ENCODE measurements around the gene LPGAT1.
"Not testable (repeated sequence)": the region's sequence is repeated elsewhere in the genome, so short reads cannot be mapped to it uniquely, and the experiment has no call there.

The LPGAT1 gene

GRCh38 chr1:211830328-211831142 lies at the start of gene LPGAT1:
LPGAT1 (minus strand) TSS chr1:211830763; CDS start chr1:211829296, 1,467 bp downstream.
- peak; percentile 64 for DNase-seq

GRCh38 chr1:211879475-211879874 lies 48.9 kb upstream of the LPGAT1 start:
- DNase-seq, result no peak

GRCh38 chr1:211876851-211877590 lies 46.5 kb upstream of the LPGAT1 start:
- no peak for DNase-seq

- DNase-seq, result no peak
Measured at GRCh38 chr1:211875541-211875940, 45.0 kb upstream of the LPGAT1 start.

GRCh38 chr1:211874521-211875347 lies 44.2 kb upstream of the LPGAT1 start:
- no peak for DNase-seq

GRCh38 chr1:211873731-211874130 lies 43.2 kb upstream of the LPGAT1 start:
- DNase-seq, result not testable (repeated sequence)

- DNase-seq, result no peak
Measured at GRCh38 chr1:211870156-211870555, 39.6 kb upstream of the LPGAT1 start.

GRCh38 chr1:211865180-211865579 lies 34.6 kb upstream of the LPGAT1 start:
- no peak for DNase-seq

- DNase-seq, result no peak
Measured at GRCh38 chr1:211859405-211859804, 28.8 kb upstream of the LPGAT1 start.

GRCh38 chr1:211851174-211851573 lies 20.6 kb upstream of the LPGAT1 start:
- no peak for DNase-seq

- no peak for DNase-seq
Measured at GRCh38 chr1:211843507-211844298, 13.1 kb upstream of the LPGAT1 start.

GRCh38 chr1:211843018-211843417 lies 12.5 kb upstream of the LPGAT1 start:
- DNase-seq, result no peak

GRCh38 chr1:211842518-211842917 lies 12.0 kb upstream of the LPGAT1 start:
- no peak for DNase-seq

- no peak for DNase-seq
Measured at GRCh38 chr1:211839106-211839505, 8.5 kb upstream of the LPGAT1 start.

- DNase-seq, result no peak
Measured at GRCh38 chr1:211833174-211833820, 2.7 kb upstream of the LPGAT1 start.

GRCh38 chr1:211832661-211833060 lies 2.1 kb upstream of the LPGAT1 start:
- DNase-seq, result no peak

- no peak for DNase-seq
Measured at GRCh38 chr1:211831558-211832323, 1.2 kb upstream of the LPGAT1 start.

GRCh38 chr1:211830055-211830327 lies 572 bp downstream of the LPGAT1 start:
- no peak for DNase-seq

GRCh38 chr1:211829343-211830054 lies 1.1 kb downstream of the LPGAT1 start:
- no peak for DNase-seq

GRCh38 chr1:211828584-211829342 lies 1.8 kb downstream of the LPGAT1 start:
- no peak for DNase-seq
